GM19099 (cell line): ENCODE results near the gene ABAT.

ENCODE experiments used
- POLR2A ChIP-seq: IDR thresholded peaks from 3 replicates; pipeline ENCODE4 v1.6.1; 2011; ENCODE audit warnings: low read depth; ENCODE audit not compliant: insufficient read length; ENCODE audit errors: extremely low read depth

The ABAT gene

DNA sequence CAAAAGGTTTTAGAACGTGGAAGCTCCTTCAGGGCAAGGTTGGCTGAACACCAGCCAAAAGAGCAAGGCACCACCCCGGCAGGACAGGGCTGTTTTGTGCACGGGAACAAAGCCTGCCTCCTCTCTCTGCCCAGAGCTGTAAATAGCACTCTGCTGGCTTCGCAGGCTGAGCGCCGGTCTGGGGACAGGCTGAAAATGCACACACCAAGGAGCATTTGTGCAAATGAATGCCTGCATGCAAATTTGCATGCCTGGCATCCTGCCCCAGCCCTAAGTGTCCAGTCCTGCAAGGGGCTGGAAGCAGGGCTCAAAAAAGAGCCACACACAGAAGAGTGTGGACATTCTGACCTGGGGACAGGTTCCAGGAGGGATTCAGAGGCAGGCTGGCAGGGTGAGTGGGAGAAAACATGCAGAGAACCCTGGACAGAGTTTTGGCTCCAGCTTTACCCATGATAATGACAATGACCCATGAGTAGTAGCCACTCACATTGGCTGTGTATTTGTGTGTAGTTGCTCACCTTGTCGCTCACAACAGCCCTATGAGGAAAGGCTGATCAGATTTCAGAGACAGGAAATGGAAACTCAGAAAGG, 11.7 kb downstream of the ABAT start:
- TF ChIP-seq POLR2A: no peak

DNA sequence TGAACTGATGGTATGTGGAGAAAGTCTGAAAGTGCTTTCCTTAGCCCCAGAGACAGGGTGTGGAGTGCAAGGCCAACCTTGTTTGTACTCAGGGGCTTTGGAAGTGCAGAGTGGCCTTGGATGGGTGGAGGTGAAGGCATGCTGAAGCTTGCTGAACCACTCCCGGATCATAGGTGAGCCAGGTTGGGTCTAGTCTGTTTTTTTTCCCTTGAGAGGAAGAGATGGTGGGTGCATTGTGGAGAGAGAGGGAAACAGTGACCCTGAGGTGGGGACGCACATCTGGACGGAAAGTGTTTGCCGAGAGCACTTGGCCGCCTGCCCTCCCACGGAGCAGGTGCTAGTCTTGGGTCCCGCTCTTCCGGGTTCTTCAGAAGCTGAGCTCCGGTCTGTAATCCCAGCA, 12.5 kb downstream of the ABAT start:
- no peak for TF ChIP-seq POLR2A

DNA sequence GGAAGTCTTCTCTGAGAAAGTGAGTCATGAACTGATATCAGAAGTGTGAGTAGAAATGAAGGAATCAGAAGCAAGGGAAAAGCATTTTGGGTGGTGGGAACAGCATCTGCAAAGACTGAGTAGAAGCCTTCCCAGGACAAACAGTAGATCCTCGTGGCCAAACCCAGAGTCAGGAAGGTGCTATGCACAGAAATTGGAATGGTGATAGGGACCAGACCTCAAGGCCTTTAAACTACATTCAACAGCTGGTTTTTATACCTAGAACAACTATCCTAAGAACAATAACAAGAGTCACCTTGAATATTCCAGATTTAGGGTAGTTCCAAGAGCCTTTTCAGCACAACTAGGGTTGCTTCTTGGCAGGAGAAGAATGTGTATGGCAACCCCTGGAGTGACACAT, 15.3 kb downstream of the ABAT start:
- no peak for TF ChIP-seq POLR2A

DNA sequence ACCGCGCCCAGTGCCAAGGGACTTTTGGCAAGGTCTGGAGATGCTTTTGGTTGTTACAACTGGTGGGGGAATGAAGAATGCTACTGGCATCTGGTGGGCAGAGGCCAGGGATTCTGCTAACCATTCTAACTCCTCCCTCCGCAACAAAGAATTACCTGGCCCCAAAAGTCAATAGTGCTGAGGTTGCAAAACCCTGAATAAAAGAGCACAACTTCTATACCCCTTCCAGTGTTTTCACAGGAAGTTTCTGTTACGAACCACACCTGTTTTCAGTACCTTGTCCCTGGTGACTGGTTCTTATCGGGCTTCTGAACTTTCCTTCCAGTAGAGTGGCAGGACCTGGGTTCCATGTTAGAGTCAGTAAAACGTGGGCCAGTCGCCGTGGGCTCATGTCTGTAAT, 17.3 kb downstream of the ABAT start:
- no peak for TF ChIP-seq POLR2A

DNA sequence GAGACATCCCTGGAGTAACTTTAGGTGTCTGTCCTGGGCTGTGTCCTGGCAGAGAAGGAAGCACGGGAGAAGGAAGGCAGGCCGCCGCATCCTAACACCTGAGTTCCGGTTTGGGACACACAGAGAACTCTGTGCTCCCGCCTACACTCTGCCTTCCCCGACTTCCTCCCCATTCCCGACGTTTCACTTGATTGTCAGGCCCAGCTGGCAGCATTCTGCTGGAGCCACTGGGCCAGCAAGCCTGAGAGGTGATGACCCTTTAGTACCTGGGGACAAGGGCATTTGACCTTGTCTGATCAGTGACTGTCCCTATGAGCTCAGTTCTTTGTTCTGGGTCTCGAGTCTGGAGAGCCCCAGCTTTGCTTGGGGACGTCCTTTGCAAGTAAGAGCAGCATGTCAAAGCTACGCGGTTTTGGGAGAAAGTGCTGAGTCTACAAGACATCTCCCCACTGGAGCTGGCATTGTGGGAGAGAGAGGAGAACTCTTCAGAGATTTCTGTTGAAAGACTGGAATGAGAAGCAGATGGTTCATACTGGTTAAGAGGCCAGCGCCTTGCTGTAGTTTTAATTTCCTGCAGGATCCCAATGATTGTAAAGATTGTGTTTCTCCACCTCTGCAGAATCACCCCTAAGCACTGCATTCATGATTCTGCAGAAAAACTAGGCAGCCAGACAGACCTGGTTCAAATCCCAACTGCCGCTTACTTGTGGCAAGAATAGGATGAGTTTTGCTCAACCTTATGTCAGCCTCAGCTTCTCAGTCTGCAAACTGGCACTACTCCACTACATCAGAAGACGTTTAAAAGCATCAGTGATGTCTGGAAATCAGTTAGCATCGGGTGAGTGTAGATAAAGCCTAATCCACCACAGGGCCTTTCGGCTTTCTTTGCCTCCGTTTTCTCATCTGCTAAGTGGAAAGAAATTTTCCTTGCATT, 20.6 kb downstream of the ABAT start:
- TF ChIP-seq POLR2A: no peak

DNA sequence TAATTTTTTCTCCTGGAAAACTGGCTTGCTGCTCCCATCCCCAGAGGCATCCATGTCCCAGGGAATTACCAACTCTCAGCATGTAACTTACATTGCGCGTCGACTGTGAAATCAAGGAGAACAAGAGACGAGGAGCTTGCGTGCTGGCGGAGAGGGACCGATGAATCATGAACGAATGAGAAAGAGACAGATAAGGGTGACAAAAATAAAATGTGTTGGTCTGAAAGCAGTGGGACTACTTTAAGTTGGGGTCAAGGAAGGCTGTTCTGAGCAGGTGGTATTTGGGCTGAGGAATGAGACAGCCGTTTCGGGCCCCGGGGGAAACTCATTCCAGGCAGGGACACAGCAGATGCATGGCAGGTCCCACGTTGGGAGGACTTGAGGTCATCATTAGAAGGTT, 22.5 kb downstream of the ABAT start:
- TF ChIP-seq POLR2A: no peak

DNA sequence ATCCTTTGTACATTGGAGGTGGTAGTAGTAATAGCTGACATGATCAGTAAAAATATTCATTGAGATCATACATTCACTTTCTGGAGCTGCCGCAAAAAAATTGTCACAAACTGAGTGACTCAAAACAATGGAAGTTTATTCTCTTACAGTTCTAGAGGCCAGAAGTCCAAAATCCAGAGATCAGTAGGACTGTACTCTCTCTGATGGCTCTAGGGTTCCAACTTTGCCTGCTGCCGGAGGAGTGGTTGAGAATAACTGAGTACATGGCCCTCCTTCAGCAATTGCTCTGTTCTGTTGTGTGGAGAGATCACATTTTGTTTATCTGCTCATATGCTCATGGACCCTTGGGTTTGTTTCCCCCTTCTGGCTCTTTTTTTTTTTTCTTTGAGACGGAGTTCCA, 23.5 kb downstream of the ABAT start:
- no peak for TF ChIP-seq POLR2A

DNA sequence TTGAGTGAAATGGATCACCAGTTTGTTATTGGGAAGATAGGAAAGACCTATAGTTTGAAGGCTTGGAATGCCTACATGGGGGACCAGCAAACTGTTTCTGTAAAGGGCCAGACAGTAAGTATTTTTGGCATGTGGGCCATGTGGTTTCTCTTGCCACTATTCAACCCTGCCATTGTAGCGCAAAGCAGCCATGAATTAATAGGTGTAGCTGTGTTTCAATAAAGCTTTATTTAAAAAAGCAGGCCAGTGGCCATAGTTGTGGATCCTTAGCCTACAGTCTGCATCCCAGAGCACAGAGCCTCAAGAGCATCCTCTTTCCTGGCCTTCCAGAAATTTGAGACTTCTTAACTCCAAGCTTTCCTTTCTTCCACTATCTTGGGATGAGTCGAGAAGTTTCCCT, 29.3 kb downstream of the ABAT start:
- TF ChIP-seq POLR2A: no peak

DNA sequence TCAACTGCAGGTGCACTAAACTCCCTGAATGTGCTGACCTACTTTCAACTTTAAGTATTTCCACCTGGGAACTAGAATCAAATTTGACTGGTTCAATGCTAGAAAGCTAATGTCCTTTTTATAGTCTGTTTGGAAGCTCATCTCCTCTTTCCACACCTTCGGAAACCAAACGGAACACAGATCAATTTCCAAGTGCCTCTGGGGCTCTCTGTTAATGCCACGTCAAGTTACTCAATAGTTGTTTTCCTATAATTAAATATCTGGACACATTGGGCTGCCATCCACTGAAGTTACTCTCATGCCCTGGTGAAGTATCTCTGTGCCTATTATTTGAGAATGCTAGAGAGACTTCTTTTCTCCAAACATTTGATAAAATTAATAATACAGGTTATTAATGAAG, 29.7 kb downstream of the ABAT start:
- TF ChIP-seq POLR2A: no peak

DNA sequence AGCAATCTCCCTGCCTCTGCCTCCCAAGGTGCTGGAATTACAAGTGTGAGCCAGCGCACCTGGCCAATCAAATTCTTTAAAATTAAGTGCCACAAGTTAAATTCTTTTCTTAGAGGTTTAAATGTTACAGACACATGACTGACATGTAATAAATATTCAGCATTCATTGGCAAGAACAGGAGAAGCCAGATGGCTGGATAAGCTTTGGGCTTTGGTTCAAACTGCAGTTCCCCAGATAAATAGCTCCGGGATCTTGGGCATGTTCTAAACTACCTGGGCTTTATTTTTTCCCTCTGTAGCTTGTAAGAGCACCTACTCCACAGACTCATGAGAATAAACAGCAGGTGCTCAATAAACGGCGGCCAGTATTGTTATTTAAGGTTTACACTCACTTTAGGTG, 34.1 kb downstream of the ABAT start:
- no peak for TF ChIP-seq POLR2A

DNA sequence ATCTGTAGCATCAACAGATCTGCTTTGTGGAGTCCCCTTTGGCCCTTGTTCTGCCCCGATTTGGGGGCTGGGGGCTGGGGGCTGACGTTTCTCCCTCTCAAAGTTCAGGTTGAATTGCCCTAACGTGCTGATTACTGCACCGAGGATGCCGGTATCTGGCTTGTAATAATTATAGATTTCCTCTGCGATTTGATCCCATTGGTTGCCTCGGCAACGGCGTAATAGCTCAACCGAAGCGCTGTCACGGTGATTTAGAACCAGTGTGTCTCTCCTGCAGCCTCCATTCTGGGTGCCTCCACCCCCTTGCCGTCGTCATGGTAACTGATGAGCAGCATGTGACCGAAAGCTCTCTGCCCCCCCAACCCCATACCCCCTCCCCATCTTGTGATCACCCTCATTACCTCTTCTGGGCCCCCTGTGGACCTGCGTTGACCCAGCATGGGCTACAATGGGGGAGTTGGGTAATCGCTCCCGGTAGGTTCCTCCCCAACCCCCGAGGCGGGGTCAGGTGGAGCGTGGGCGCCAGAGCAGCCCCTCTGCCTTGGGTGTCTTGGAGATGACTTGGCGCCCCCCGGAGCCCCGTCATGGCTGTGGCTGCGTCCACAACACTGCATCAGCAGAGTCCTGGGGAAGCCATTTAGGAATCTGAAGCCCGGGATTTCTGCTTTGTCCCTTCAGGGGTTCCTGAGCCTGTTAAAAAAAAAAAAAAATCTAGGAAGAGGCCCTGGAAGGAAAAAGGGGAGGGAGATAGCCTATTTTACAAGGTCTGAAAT, 38.4 kb downstream of the ABAT start:
- TF ChIP-seq POLR2A: no peak

DNA sequence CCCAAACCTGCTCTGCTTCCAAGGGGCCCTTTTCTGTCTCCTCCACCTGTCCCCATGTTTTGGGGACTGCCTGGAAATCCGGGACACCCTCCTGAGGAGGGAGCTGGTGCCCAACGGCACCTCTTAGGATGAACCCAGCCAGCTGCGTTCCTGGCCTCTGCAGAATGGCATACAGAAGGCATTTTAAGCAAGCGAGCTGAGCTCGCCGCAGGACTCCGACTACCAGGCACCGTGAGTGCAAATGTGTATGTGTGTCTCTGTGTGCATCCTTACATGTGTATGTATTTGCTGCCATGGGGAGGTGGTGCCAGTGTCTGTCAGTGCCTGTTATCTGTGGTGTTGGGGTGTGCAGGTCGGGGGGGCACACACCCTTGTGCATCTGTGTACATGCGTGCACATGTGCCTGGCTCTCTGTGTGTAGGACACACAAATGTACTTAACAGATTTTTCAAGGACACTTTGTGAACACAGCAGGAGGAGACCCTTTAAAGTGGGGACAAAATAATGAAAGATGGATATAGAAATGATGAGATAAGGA, 39.3 kb downstream of the ABAT start:
- TF ChIP-seq POLR2A: no peak

DNA sequence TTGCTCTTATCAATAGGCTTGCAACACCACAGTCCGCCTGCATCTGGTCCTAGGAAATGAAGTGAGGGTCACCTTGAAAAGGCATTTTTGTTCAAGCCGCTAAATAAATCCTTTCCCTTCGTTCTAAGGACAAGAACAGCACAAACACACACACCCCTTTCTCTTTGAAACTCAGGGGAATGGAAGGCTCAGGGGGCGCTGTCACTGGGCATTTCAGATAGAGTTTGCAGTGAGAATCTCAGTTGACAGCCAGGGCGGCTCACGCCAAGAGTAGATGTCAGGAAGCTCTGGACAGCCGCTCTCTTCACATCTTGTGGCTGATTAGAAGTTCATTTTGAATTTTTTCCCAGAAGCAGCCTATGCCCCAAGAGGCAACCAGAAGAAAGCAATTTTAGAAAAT, 39.8 kb downstream of the ABAT start:
- TF ChIP-seq POLR2A: no peak

DNA sequence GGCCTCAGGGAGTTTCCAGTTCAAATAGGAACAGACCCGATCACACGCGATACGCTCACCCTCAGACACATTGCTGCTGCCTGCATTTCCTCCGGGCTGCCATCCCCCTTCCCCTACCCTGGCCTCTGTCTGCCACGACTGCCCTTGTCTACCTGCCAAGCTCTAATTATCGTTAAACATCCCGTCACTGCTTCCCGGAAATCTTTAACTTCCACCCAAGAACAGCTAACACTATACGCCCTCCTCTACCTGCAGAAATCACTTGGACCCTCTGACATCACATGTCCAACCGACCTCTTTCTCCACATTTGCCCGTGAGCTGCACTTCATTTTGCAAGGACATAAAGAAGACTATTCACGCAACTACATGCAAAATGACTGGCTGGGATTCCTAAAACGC, 40.4 kb downstream of the ABAT start:
- TF ChIP-seq POLR2A: no peak

DNA sequence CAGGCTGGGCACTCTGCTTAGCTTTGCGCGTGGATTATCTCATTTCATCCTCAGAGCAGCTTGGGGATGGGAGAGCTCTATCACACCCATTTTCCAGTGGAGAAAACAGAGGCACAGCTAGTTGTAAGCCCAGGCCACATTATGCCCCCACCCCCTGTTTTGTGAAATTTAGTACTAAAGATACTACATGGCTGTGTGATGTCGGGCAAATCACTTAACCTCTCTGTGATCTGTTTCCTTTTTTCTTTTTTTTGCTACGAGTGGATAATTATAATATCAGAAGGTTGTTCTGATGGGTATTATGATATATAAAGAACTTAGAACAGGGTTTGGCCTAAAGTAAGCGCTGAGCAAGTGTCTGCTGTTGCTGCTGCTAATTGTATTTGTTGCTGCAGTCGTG, 41.6 kb downstream of the ABAT start:
- TF ChIP-seq POLR2A: no peak
